Measurements from ENCODE around the gene FOXP1.

DNA sequence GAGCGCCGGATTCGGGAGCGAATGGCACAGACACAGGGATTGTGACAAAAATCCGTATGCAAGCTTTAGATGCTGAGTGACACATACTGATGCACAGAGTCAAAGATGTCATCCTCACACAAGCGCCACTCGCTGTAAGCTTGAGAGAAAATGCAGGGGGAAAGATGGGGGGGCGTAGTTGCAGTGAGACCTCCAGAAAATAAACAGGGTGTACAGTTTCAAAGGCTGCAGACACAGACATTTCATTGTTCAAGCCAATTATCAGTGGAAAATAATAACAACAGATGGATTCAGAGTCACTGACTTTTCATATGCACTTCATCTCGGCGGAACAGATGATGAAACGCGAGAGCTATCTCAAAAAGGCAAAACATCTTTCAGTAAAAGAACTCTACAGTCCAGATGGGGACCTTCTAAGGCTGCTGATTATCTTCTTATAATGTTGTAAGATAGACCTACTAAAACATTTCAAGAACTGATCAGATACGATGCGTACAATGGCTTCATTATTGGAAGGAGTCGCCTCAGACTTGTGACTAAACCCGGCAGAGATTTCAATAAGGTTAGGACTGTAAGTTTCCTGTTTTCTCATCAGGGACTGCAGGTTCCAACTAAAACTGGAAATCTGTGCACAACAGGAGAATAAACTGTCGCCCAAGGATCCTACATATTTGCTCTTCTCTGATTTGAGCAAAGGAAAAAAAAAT, 275.4 kb downstream of the FOXP1 start:
- TF ChIP-seq, protein P1, sequence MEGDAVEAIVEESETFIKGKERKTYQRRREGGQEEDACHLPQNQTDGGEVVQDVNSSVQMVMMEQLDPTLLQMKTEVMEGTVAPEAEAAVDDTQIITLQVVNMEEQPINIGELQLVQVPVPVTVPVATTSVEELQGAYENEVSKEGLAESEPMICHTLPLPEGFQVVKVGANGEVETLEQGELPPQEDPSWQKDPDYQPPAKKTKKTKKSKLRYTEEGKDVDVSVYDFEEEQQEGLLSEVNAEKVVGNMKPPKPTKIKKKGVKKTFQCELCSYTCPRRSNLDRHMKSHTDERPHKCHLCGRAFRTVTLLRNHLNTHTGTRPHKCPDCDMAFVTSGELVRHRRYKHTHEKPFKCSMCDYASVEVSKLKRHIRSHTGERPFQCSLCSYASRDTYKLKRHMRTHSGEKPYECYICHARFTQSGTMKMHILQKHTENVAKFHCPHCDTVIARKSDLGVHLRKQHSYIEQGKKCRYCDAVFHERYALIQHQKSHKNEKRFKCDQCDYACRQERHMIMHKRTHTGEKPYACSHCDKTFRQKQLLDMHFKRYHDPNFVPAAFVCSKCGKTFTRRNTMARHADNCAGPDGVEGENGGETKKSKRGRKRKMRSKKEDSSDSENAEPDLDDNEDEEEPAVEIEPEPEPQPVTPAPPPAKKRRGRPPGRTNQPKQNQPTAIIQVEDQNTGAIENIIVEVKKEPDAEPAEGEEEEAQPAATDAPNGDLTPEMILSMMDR (IDR thresholded peaks at IDR 0.05; ENCODE audit: control extremely low read depth in 1 of 3, insufficient read depth in 1 of 3, low read depth in 1 of 3, low read length in 3 of 3) = no peak
- TF ChIP-seq TCF12 (IDR thresholded peaks at IDR 0.05; ENCODE audit: low read depth, low read length) (no peak), POLR2AphosphoS5 (IDR thresholded peaks at IDR 0.05; ENCODE audit: low read depth, low read length) (no peak), JUN (IDR thresholded peaks at IDR 0.05; ENCODE audit: low read depth, low read length) (no peak), NRF1 (IDR thresholded peaks at IDR 0.05; ENCODE audit: low read depth, low read length) (no peak), POLR2A (IDR thresholded peaks at IDR 0.05; ENCODE audit: control extremely low read depth in 1 of 2, low read depth in 2 of 2, low read length in 2 of 2) (no peak)

All from H1 (cell line).